ENCODE data around the gene ELAC1.

DNA sequence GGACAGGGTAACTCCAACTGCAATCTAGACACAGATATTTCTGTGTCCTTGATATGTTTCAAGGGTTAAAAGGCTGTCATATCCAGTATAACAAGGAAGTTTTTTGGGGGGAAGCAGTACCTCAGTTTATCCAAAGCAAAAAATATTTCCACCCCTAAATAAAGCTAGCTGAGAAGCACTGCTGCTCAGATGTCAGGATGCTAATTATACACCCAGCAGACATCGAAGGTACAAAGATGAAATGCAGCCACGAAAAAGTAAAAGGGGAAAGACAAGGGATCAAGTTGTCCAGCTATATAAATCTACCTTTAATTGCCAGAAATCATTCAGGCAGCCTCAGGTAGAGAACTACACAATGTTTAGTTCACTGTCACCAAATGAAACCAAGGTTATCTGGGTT lies 26.2 kb downstream of the ELAC1 start:
- TF ChIP-seq, protein P1, sequence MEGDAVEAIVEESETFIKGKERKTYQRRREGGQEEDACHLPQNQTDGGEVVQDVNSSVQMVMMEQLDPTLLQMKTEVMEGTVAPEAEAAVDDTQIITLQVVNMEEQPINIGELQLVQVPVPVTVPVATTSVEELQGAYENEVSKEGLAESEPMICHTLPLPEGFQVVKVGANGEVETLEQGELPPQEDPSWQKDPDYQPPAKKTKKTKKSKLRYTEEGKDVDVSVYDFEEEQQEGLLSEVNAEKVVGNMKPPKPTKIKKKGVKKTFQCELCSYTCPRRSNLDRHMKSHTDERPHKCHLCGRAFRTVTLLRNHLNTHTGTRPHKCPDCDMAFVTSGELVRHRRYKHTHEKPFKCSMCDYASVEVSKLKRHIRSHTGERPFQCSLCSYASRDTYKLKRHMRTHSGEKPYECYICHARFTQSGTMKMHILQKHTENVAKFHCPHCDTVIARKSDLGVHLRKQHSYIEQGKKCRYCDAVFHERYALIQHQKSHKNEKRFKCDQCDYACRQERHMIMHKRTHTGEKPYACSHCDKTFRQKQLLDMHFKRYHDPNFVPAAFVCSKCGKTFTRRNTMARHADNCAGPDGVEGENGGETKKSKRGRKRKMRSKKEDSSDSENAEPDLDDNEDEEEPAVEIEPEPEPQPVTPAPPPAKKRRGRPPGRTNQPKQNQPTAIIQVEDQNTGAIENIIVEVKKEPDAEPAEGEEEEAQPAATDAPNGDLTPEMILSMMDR (IDR thresholded peaks at IDR 0.05), result no peak
- TF ChIP-seq MAZ (IDR thresholded peaks at IDR 0.05; ENCODE audit: borderline replicate concordance, low read depth, low read length) (no peak), RFX5 (IDR thresholded peaks at IDR 0.05) (no peak), EP300 (IDR thresholded peaks at IDR 0.05) (no peak), POLR2AphosphoS2 (conservative IDR thresholded peaks at IDR 0.05; ENCODE audit: low read length) (no peak), MAFK (IDR thresholded peaks at IDR 0.05; ENCODE audit: partially characterized antibody) (no peak), NR3C1 (IDR thresholded peaks at IDR 0.05) (no peak), HDAC2 (IDR thresholded peaks at IDR 0.05) (no peak), POLR2A (IDR thresholded peaks at IDR 0.05; ENCODE audit: low read length) (no peak), RCOR1 (IDR thresholded peaks at IDR 0.05; ENCODE audit: low read depth, low read length) (no peak)
- TF ChIP-seq, protein P2, sequence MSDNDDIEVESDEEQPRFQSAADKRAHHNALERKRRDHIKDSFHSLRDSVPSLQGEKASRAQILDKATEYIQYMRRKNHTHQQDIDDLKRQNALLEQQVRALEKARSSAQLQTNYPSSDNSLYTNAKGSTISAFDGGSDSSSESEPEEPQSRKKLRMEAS (IDR thresholded peaks at IDR 0.05), result no peak
- TF ChIP-seq, protein P3, sequence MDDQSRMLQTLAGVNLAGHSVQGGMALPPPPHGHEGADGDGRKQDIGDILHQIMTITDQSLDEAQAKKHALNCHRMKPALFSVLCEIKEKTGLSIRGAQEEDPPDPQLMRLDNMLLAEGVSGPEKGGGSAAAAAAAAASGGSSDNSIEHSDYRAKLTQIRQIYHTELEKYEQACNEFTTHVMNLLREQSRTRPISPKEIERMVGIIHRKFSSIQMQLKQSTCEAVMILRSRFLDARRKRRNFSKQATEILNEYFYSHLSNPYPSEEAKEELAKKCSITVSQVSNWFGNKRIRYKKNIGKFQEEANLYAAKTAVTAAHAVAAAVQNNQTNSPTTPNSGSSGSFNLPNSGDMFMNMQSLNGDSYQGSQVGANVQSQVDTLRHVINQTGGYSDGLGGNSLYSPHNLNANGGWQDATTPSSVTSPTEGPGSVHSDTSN (IDR thresholded peaks at IDR 0.05), result no peak

Data from A549 (cell line).